HepG2 (cell line): ENCODE measurements around the gene PLEKHA6. TPM values are rescaled to one million over a fixed set of nuclear protein-coding genes. Genes with fewer than 3 reads are reported as not detected.

ENCODE experiments used
- ATAC-seq: fragments of 200-7000 bp; cut with Tn5 transposase; 3 replicates; pipeline ENCODE4 v1.9.1; 2020; ENCODE audit warnings: mild to moderate bottlenecking, moderate library complexity
- BruUV-seq: library from RNA; stranded (reverse); fragments of 400-500 nt; replicated peaks from 2 replicates; lab custom pipeline; 2021; lab: Mats Ljungman, UMichigan
- CTCF ChIA-PET: fragments of 300-600 bp; formaldehyde crosslinking; extraction: SDS; loops from one replicate; lab custom pipeline; 2021; ENCODE audit warnings: low total read pairs, inconsistent platforms, low intra/inter-chr PET ratio; lab: Yijun Ruan, JAX
- POLR2A ChIA-PET: fragments of 350-600 bp; sonication (Branson Sonifier 250); formaldehyde crosslinking; loops from one replicate; lab custom pipeline; 2020; ENCODE audit warnings: antibody characterized with exemption, inconsistent platforms; lab: Yijun Ruan, JAX
- DNase-seq: peaks from one replicate; pipeline ENCODE4 v3.0.0-alpha.2; 2015; ENCODE audit warnings: low spot score
- FAIRE-seq: peaks from 3 replicates; lab custom pipeline; 2011; peaks lifted over from hg19 to GRCh38; lab: Jason Lieb, UNC
- H2AFZ ChIP-seq: one replicate; pipeline ENCODE4 v1.6.1; 2011; ENCODE audit warnings: low read length, inconsistent platforms
- H3K27ac ChIP-seq: fragments of 300-600 bp; 3 replicates; pipeline ENCODE4 v1.8.0; 2011; ENCODE audit warnings: mixed run types, mild to moderate bottlenecking, mixed read lengths, low read length, inconsistent platforms; ENCODE audit not compliant: insufficient read depth; ENCODE audit errors: extremely low read length
- H3K27me3 ChIP-seq, 2 experiments: fragments of 200-600 bp in 1 of 2; 2 replicates in 1 of 2; 3 replicates in 1 of 2; pipeline versions ENCODE4 v1.6.0 to v1.8.0; 2011; ENCODE audit warnings: low read length in 2 of 2, mild to moderate bottlenecking in 2 of 2, moderate library complexity in 2 of 2, inconsistent platforms in 1 of 2; ENCODE audit not compliant: insufficient read depth in 2 of 2, control insufficient read depth in 1 of 2
- H3K36me3 ChIP-seq, 2 experiments: fragments of 200-600 bp in 1 of 2; replicated peaks in 1 of 2; 2 replicates in 1 of 2; 3 replicates in 1 of 2; pipeline versions ENCODE4 v1.5.1 to v1.8.0; 2011; ENCODE audit warnings: low read length in 2 of 2, inconsistent platforms in 1 of 2; ENCODE audit not compliant: insufficient read depth in 2 of 2, control insufficient read depth in 1 of 2
- H3K4me1 ChIP-seq: 2 replicates; pipeline ENCODE4 v1.5.1; 2012; ENCODE audit warnings: low read length, inconsistent platforms; ENCODE audit not compliant: insufficient read depth
- H3K4me2 ChIP-seq: 2 replicates; pipeline ENCODE4 v1.6.0; 2011; ENCODE audit warnings: low read depth, low read length, inconsistent platforms
- H3K4me3 ChIP-seq, 3 experiments: fragments of 200-600 bp in 1 of 3; sonication (generic), shearing (Covaris generic) in 1 of 3; replicated peaks in 1 of 3; 2 replicates each; pipeline ENCODE4 v1.5.1; 2011 to 2016; ENCODE audit warnings: low read length in 3 of 3, inconsistent platforms in 2 of 3, low read depth in 2 of 3, mild to moderate bottlenecking in 2 of 3, control low read depth in 1 of 3, mixed read lengths in 1 of 3; ENCODE audit not compliant: insufficient read depth in 1 of 3
- H3K79me2 ChIP-seq: one replicate; pipeline ENCODE4 v1.6.1; 2011; ENCODE audit warnings: low read length, inconsistent platforms; ENCODE audit not compliant: insufficient read depth
- H3K9ac ChIP-seq: 2 replicates; pipeline ENCODE4 v1.6.0; 2011; ENCODE audit warnings: mild to moderate bottlenecking, low read depth, low read length, inconsistent platforms; ENCODE audit not compliant: insufficient read depth
- H3K9me3 ChIP-seq: 2 replicates; pipeline ENCODE4 v1.5.1; 2012; ENCODE audit warnings: mild to moderate bottlenecking, low read length
- H4K20me1 ChIP-seq: 2 replicates; pipeline ENCODE4 v1.6.0; 2011; ENCODE audit warnings: inconsistent platforms, mild to moderate bottlenecking, low read length, moderate library complexity; ENCODE audit not compliant: insufficient read depth
- CHCHD3 ChIP-seq: sonication (generic); formaldehyde crosslinking; IDR thresholded peaks from 2 replicates; pipeline ENCODE4 v1.8.0; 2022; ENCODE audit warnings: mild to moderate bottlenecking, missing genetic modification reagents, moderate library complexity
- GABPA ChIP-seq, 2 experiments: IDR thresholded peaks; 2 replicates each; pipeline ENCODE4 v1.6.1; 2011 to 2016; ENCODE audit warnings: low read depth in 2 of 2, low read length in 1 of 2, missing biosample characterization in 1 of 2, missing genetic modification characterization in 1 of 2
- KLF12 ChIP-seq: sonication (generic); formaldehyde crosslinking; IDR thresholded peaks from 2 replicates; pipeline ENCODE4 v1.4.0; 2020; ENCODE audit warnings: missing genetic modification reagents, borderline replicate concordance
- KLF13 ChIP-seq: sonication (generic); formaldehyde crosslinking; IDR thresholded peaks from 2 replicates; pipeline ENCODE4 v1.4.0; 2020; ENCODE audit warnings: mild to moderate bottlenecking, missing genetic modification reagents
- PRDM10 ChIP-seq: sonication (generic); formaldehyde crosslinking; IDR thresholded peaks from 2 replicates; pipeline ENCODE4 v1.4.0; 2020; ENCODE audit warnings: low read depth, missing genetic modification reagents
- STAG1 ChIP-seq: sonication (generic); formaldehyde crosslinking; IDR thresholded peaks from 2 replicates; pipeline ENCODE4 v1.4.0; 2020; ENCODE audit warnings: missing genetic modification reagents
- ZBTB40 ChIP-seq, 2 experiments: fragments of 450-650 bp in 1 of 2; sonication (generic) in 1 of 2; formaldehyde crosslinking in 1 of 2; IDR thresholded peaks; 2 replicates each; pipeline versions ENCODE4 v1.6.1 to v1.8.0; 2016 to 2022; ENCODE audit warnings: antibody characterized with exemption in 1 of 2, mild to moderate bottlenecking in 1 of 2, missing genetic modification reagents in 1 of 2
- ZBTB8A ChIP-seq: sonication (generic); formaldehyde crosslinking; IDR thresholded peaks from 2 replicates; pipeline ENCODE4 v1.4.0; 2020; ENCODE audit warnings: mild to moderate bottlenecking, low read depth, missing genetic modification reagents, borderline replicate concordance
- ZNF670 ChIP-seq: sonication (generic); formaldehyde crosslinking; IDR thresholded peaks from 2 replicates; pipeline ENCODE4 v1.8.0; 2022; ENCODE audit warnings: mild to moderate bottlenecking, missing genetic modification reagents, borderline replicate concordance
- WGBS: methylation state at CpG from one replicate; pipeline ENCODE4 v1.1.6; 2017; ENCODE audit warnings: low lambda C conversion rate; 5-methylcytosine and 5-hydroxymethylcytosine counted together
- in situ Hi-C: cut with HindIII; loops from 2 replicates; pipeline ENCODE4 v1.10.0; 2017; ENCODE audit warnings: low pct_unique_long_range_greater_than_20kb; ENCODE audit not compliant: extremely low pct_ligation_motif_present
- intact Hi-C: fragments of 100-400 bp; cut with micrococcal nuclease; formaldehyde crosslinking; loops from one replicate; pipeline ENCODE4 v1.10.0; 2022; ENCODE audit not compliant: unreplicated experiment
- polyA plus RNA-seq, 8 experiments: library from polyadenylated mRNA; depleted of rRNA in 3 of 8; stranded (reverse) in 7 of 8; unstranded in 1 of 8; fragments of >200 nt; fragmentation: Illumina TruSeq in 4 of 8; extraction: Trizol in 4 of 8; gene quantifications; 2 replicates each; pipeline versions ENCODE4 v1.2.1 to v1.2.3, GENCODE V29; 2011 to 2016; ENCODE audit warnings: low read depth in 4 of 8, missing spikeins in 1 of 8, mixed read lengths in 1 of 8; ENCODE audit not compliant: insufficient read depth in 1 of 8
- total RNA-seq, 5 experiments: library from RNA; depleted of rRNA; stranded (reverse); fragments of >200 nt; fragmentation: Illumina TruSeq; extraction: Trizol; gene quantifications; 2 replicates each; pipeline ENCODE4 v1.2.3, GENCODE V29; 2016; ENCODE audit warnings: low read depth in 1 of 5

Gene PLEKHA6
- total and polyA plus RNA-seq, 2 of the 13 experiments (the other 11 are each of a cell fraction or from before 2014, with no cell fraction given): 5.3 to 11.4 TPM

- no peak for ATAC-seq
- 93% methylated on average over 2 of the region's 2 CpGs for WGBS
- H3K27me3 ChIP-seq: no peaks in the 10 kb centered on the region
- H3K36me3 ChIP-seq: no peaks in the 10 kb centered on the region; a peak in 1 of 5 replicates
- ChIA-PET POLR2A (no interaction called here), CTCF (no interaction called here)
- no TSS peak for BruUV-seq
- H3K79me2 ChIP-seq: peaks cover 3% of the 10 kb centered on the region
- H3K27ac ChIP-seq: no peak overlapping the region
- H2AFZ ChIP-seq: no peak overlapping the region
- H3K4me2 ChIP-seq: no peak overlapping the region
- H3K4me3 ChIP-seq: no peak overlapping the region
- in situ Hi-C loops (no loop called here), intact Hi-C loops (no loop called here)
- no peaks in the 10 kb centered on the region for H3K9me3 ChIP-seq
- no peak for FAIRE-seq
- peaks cover 10% of the 10 kb centered on the region for H3K4me1 ChIP-seq
- no peak overlapping the region for H3K9ac ChIP-seq
- no peaks in the 10 kb centered on the region for H4K20me1 ChIP-seq
- DNase-seq: no peak
- TF ChIP-seq CHCHD3: no peak
- TF ChIP-seq ZBTB8A (CRISPR knock-in tag): no peak
- no peak for TF ChIP-seq PRDM10 (CRISPR knock-in tag)
- TF ChIP-seq KLF12 (CRISPR knock-in tag): no peak
- TF ChIP-seq ZBTB40 (IDR thresholded peaks at IDR 0.05): no peak
- TF ChIP-seq ZBTB40 (CRISPR knock-in tag; IDR thresholded peaks at IDR 0.05): no peak
- TF ChIP-seq STAG1 (CRISPR knock-in tag): no peak
- no peak for TF ChIP-seq GABPA (IDR thresholded peaks at IDR 0.05; ENCODE audit: low read depth, low read length)
- no peak for TF ChIP-seq GABPA (CRISPR knock-in tag; IDR thresholded peaks at IDR 0.05; ENCODE audit: low read depth)
- no peak for TF ChIP-seq ZNF670 (CRISPR knock-in tag)
- TF ChIP-seq KLF13 (CRISPR knock-in tag): no peak
These were observed 21.4 kb downstream of the PLEKHA6 start for GRCh38 chr1:204338360-204338759.
